ENCODE data around the gene SLC25A17.

The SLC25A17 gene

GRCh38 chr22:40817737-40818136 lies 1.4 kb downstream of the SLC25A17 start:
- no peaks in the 10 kb centered on the region for H3K27me3 ChIP-seq (ENCODE audit: insufficient read depth, low read length)
- H3K9ac ChIP-seq (ENCODE audit: low read depth, low read length), result no peak overlapping the region; the same call in 1 of the 2 replicates
- H3K4me1 ChIP-seq (ENCODE audit: insufficient read depth, low read length), result peaks cover 6% of the 10 kb centered on the region; the same call in 1 of the 2 replicates
- H3K27ac ChIP-seq (ENCODE audit: low read length), result no peak overlapping the region
- peaks cover 8% of the 10 kb centered on the region for H3K36me3 ChIP-seq (ENCODE audit: insufficient read depth, low read depth, low read length)
- H3K9me3 ChIP-seq (ENCODE audit: insufficient read depth, low read depth, low read length), result no peaks in the 10 kb centered on the region
- peak overlapping the region; percentile 85 for H3K4me3 ChIP-seq (ENCODE audit: low read length)

- Histone ChIP-seq H3K27ac (ENCODE audit: low read length) (no peak overlapping the region), H3K4me1 (ENCODE audit: insufficient read depth, low read length) (0 out of 2 replicates have a peak, but pooled peaks cover 3% of the 10 kb centered on the region), H3K9ac (ENCODE audit: low read depth, low read length) (no peak overlapping the region), H3K4me3 (ENCODE audit: low read length) (no peak overlapping the region), H3K36me3 (ENCODE audit: insufficient read depth, low read depth, low read length) (peaks cover 4% of the 10 kb centered on the region), H3K9me3 (ENCODE audit: insufficient read depth, low read depth, low read length) (no peaks in the 10 kb centered on the region), H3K27me3 (ENCODE audit: insufficient read depth, low read length) (no peaks in the 10 kb centered on the region)
These were observed 5.2 kb downstream of the SLC25A17 start for GRCh38 chr22:40813912-40814315.

- Histone ChIP-seq H3K9me3 (ENCODE audit: insufficient read depth, low read depth, low read length) (no peaks in the 10 kb centered on the region), H3K27me3 (ENCODE audit: insufficient read depth, low read length) (no peaks in the 10 kb centered on the region), H3K27ac (ENCODE audit: low read length) (no peak overlapping the region), H3K9ac (ENCODE audit: low read depth, low read length) (no peak overlapping the region), H3K4me3 (ENCODE audit: low read length) (no peak overlapping the region), H3K4me1 (ENCODE audit: insufficient read depth, low read length) (no peaks in the 10 kb centered on the region; the same call in 1 of the 2 replicates), H3K36me3 (ENCODE audit: insufficient read depth, low read depth, low read length) (peaks cover 3% of the 10 kb centered on the region; the same call in 1 of the 2 replicates)
These were observed 10.9 kb downstream of the SLC25A17 start for GRCh38 chr22:40808018-40808841.

DNA sequence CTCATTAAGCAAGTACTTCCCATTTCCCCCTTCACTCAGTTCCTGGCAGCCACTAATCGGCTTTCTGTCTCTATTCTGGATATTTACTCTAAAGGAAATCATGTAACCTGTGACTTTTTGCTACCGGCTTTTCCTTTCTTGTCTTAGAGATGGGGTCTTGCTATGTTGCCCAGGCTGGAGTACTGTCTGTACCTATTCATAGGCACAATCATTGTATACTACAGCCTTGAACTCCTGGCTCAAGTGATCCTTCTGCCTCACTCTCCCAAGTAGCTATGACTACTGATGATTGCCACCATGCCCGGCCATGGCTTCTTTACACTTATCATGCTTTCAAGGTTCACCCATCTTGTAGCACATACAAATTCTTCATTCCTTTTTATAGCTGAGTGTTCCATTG lies 12.4 kb downstream of the SLC25A17 start:
- Histone ChIP-seq H3K36me3 (ENCODE audit: insufficient read depth, low read depth, low read length) (peaks cover 3% of the 10 kb centered on the region; the same call in 1 of the 2 replicates), H3K27me3 (ENCODE audit: insufficient read depth, low read length) (no peaks in the 10 kb centered on the region)

DNA sequence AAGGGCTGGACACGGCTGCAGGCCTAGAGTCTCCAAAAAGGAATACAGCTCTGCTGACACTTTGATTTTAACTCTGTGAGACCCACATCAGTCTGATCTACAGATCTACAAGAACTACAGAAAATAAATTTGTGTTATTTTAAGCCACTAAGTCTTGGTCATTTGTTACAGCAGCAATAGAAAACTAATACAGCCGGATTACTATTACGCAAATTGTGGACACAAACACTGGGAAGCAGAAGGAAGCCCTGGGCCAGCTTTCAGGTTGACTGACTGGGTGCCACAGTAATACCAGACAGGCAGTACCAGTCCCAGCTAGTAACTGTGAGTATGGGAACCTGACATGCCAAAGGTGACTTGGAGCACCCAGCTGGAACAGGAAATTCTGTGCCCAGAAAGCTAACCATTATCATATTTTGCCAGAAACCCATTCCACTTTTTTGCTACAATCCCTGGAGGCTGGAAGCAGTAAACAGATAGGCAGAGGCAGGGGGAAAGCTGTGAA lies 13.4 kb downstream of the SLC25A17 start:
- no peak overlapping the region for H3K4me3 ChIP-seq (ENCODE audit: low read length)
- H3K4me1 ChIP-seq (ENCODE audit: insufficient read depth, low read length), result no peaks in the 10 kb centered on the region; the same call in 1 of the 2 replicates
- H3K9ac ChIP-seq (ENCODE audit: low read depth, low read length), result no peak overlapping the region
- no peaks in the 10 kb centered on the region for H3K9me3 ChIP-seq (ENCODE audit: insufficient read depth, low read depth, low read length)
- no peaks in the 10 kb centered on the region for H3K27me3 ChIP-seq (ENCODE audit: insufficient read depth, low read length)
- no peak overlapping the region for H3K27ac ChIP-seq (ENCODE audit: low read length)
- peaks cover 3% of the 10 kb centered on the region; the same call in 1 of the 2 replicates for H3K36me3 ChIP-seq (ENCODE audit: insufficient read depth, low read depth, low read length)

More for the DNA sequence above, 12.4 kb downstream of the SLC25A17 start:
- no peaks in the 10 kb centered on the region for H3K9me3 ChIP-seq (ENCODE audit: insufficient read depth, low read depth, low read length)
- no peaks in the 10 kb centered on the region; the same call in 1 of the 2 replicates for H3K4me1 ChIP-seq (ENCODE audit: insufficient read depth, low read length)
- no peak overlapping the region for H3K27ac ChIP-seq (ENCODE audit: low read length)
- H3K4me3 ChIP-seq (ENCODE audit: low read length), result no peak overlapping the region
- no peak overlapping the region for H3K9ac ChIP-seq (ENCODE audit: low read depth, low read length)

DNA sequence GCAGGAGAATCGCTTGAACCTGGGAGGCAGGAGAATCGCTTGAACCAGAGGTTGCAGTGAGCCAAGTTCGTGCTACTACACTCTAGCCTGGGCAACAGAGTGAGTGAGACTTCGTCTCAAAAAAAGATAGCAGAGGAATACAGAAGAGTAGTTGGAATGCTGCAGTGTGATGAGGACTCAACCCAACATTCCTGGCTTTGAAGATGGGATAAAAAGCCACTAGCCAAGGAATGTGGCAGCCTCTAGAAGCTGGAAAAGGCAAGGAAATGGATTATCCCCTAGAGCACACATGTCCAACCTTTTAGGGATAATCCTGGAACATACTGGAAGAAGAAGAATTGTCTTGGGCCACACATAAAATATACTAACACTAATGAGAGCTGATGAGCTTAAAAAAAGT lies 13.9 kb downstream of the SLC25A17 start:
- Histone ChIP-seq H3K36me3 (ENCODE audit: insufficient read depth, low read depth, low read length) (peaks cover 3% of the 10 kb centered on the region; the same call in 1 of the 2 replicates), H3K27ac (ENCODE audit: low read length) (no peak overlapping the region), H3K4me1 (ENCODE audit: insufficient read depth, low read length) (no peaks in the 10 kb centered on the region; the same call in 1 of the 2 replicates), H3K4me3 (ENCODE audit: low read length) (no peak overlapping the region), H3K9me3 (ENCODE audit: insufficient read depth, low read depth, low read length) (no peaks in the 10 kb centered on the region), H3K27me3 (ENCODE audit: insufficient read depth, low read length) (no peaks in the 10 kb centered on the region), H3K9ac (ENCODE audit: low read depth, low read length) (no peak overlapping the region)

DNA sequence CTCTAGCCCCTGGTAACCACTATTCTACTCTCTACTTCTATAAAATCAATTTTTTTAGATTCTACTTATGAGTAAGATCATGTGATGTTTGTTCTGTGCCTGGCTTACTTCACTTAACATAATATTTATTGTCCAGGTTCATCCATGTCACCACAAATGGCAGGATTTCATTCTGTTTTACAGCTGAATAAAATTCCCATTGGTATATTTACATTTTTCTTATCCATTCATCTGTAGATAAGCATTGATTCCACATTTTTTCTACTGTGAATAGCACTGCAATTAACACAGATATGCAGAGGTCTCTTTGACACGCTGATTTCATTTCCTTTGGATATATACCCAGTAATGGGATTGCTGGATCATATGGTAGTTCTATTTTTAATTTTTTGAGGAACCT lies 15.8 kb downstream of the SLC25A17 start:
- Histone ChIP-seq H3K9me3 (ENCODE audit: insufficient read depth, low read depth, low read length) (no peaks in the 10 kb centered on the region), H3K9ac (ENCODE audit: low read depth, low read length) (no peak overlapping the region), H3K4me3 (ENCODE audit: low read length) (no peak overlapping the region), H3K4me1 (ENCODE audit: insufficient read depth, low read length) (no peaks in the 10 kb centered on the region; the same call in 1 of the 2 replicates), H3K27ac (ENCODE audit: low read length) (no peak overlapping the region), H3K27me3 (ENCODE audit: insufficient read depth, low read length) (no peaks in the 10 kb centered on the region), H3K36me3 (ENCODE audit: insufficient read depth, low read depth, low read length) (peaks cover 3% of the 10 kb centered on the region; the same call in 1 of the 2 replicates)

DNA sequence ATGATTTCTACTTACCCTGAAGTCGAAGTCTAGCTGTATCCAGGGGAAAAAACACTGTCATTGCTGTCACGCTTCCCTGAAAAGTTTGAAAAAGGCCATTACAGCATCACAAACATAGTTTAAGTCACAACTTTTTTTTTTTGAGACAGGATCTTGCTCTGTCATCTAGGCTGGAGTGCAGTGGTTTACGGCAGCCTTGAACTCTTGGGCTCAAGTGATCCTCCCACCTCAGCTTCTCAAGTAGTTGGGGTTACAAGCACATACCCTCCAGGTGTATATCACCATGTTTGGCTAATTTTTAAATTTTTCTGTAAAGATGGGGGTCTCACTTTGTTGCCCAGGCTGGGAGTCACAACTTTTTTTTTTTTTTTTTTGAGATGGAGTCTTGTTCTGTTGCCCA lies 20.1 kb downstream of the SLC25A17 start:
- Histone ChIP-seq H3K36me3 (ENCODE audit: insufficient read depth, low read depth, low read length) (peaks cover 16% of the 10 kb centered on the region; the same call in 1 of the 2 replicates), H3K27me3 (ENCODE audit: insufficient read depth, low read length) (no peaks in the 10 kb centered on the region), H3K4me3 (ENCODE audit: low read length) (no peak overlapping the region), H3K4me1 (ENCODE audit: insufficient read depth, low read length) (no peaks in the 10 kb centered on the region), H3K9ac (ENCODE audit: low read depth, low read length) (no peak overlapping the region), H3K27ac (ENCODE audit: low read length) (no peak overlapping the region), H3K9me3 (ENCODE audit: insufficient read depth, low read depth, low read length) (no peaks in the 10 kb centered on the region)

GRCh38 chr22:40797427-40797826 lies 21.7 kb downstream of the SLC25A17 start:
- H3K9me3 ChIP-seq (ENCODE audit: insufficient read depth, low read depth, low read length), result no peaks in the 10 kb centered on the region
- H3K27me3 ChIP-seq (ENCODE audit: insufficient read depth, low read length), result no peaks in the 10 kb centered on the region
- no peak overlapping the region for H3K27ac ChIP-seq (ENCODE audit: low read length)
- no peaks in the 10 kb centered on the region for H3K4me1 ChIP-seq (ENCODE audit: insufficient read depth, low read length)
- no peak overlapping the region for H3K9ac ChIP-seq (ENCODE audit: low read depth, low read length)
- H3K4me3 ChIP-seq (ENCODE audit: low read length), result no peak overlapping the region
- peaks cover 20% of the 10 kb centered on the region; the same call in 1 of the 2 replicates for H3K36me3 ChIP-seq (ENCODE audit: insufficient read depth, low read depth, low read length)

DNA sequence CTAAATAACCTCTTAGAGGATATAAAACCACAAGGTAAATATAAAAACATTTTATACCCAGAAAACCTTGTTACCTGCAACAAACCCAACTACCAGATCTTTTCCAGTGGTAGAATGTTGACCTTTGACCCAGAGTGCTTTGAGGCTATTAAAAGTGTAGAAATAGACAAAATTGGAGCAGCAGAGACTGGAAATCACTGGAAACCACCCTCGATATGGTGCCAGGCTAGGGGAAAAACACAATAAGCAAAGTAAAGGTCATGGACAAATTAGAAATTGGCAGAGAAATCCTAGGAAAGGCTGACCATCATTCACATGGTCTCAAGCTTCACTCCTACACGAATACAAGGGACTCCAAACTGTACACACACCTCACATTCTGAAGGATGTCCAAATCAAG lies 26.7 kb downstream of the SLC25A17 start:
- peaks cover 50% of the 10 kb centered on the region for H3K36me3 ChIP-seq (ENCODE audit: insufficient read depth, low read depth, low read length)
- H3K9me3 ChIP-seq (ENCODE audit: insufficient read depth, low read depth, low read length), result no peaks in the 10 kb centered on the region
- H3K27ac ChIP-seq (ENCODE audit: low read length), result no peak overlapping the region
- no peaks in the 10 kb centered on the region for H3K27me3 ChIP-seq (ENCODE audit: insufficient read depth, low read length)
- H3K4me3 ChIP-seq (ENCODE audit: low read length), result no peak overlapping the region
- no peak overlapping the region for H3K9ac ChIP-seq (ENCODE audit: low read depth, low read length)
- H3K4me1 ChIP-seq (ENCODE audit: insufficient read depth, low read length), result peaks cover 4% of the 10 kb centered on the region; the same call in 1 of the 2 replicates

DNA sequence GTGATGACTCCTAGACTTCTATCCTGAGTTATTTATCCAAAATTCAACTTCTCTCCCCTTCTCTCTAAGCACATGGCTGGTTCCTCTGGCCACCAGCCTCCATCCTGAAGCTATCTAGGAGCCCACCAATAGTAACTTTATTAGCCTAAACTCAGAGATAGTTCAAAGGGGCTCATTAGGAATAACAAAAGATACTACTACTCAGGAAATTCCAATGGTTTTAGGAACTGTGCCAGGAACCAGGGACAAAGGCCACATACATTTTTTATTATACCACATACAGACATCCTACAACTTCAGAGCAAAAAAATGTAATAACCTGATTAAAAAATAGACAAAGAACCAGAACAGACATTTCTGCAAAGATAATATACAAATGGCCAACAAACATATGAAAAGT lies 27.9 kb downstream of the SLC25A17 start:
- Histone ChIP-seq H3K36me3 (ENCODE audit: insufficient read depth, low read depth, low read length) (peaks cover 56% of the 10 kb centered on the region), H3K27ac (ENCODE audit: low read length) (no peak overlapping the region)

DNA sequence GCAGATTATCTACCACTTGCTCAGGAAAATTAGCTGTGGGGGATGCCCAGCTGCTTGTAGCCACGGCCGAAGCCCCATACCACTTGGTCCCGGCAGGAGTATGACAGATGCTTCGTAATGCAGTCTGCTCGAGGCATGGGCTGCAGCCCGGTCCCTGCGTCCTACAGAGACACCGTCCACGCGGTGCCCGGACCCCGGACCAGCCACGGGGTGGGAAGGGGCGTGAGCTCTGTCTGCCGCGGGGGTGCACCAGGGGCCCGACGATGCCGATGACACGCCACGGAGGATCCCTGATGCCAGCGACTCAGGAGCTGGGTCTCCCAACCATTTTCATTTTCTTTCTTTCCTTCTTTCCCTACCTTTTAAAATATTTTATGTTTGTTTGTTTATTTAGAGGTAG lies 30.0 kb downstream of the SLC25A17 start:
- H3K9ac ChIP-seq (ENCODE audit: low read depth, low read length), result no peak overlapping the region
- no peak overlapping the region for H3K4me3 ChIP-seq (ENCODE audit: low read length)
- H3K36me3 ChIP-seq (ENCODE audit: insufficient read depth, low read depth, low read length), result peaks cover 56% of the 10 kb centered on the region
- H3K9me3 ChIP-seq (ENCODE audit: insufficient read depth, low read depth, low read length), result no peaks in the 10 kb centered on the region
- no peak overlapping the region for H3K27ac ChIP-seq (ENCODE audit: low read length)
- no peaks in the 10 kb centered on the region for H3K27me3 ChIP-seq (ENCODE audit: insufficient read depth, low read length)
- H3K4me1 ChIP-seq (ENCODE audit: insufficient read depth, low read length), result peaks cover 4% of the 10 kb centered on the region; the same call in 1 of the 2 replicates

More for the DNA sequence above, 27.9 kb downstream of the SLC25A17 start:
- no peaks in the 10 kb centered on the region for H3K27me3 ChIP-seq (ENCODE audit: insufficient read depth, low read length)
- H3K4me3 ChIP-seq (ENCODE audit: low read length), result no peak overlapping the region
- no peak overlapping the region for H3K9ac ChIP-seq (ENCODE audit: low read depth, low read length)
- H3K9me3 ChIP-seq (ENCODE audit: insufficient read depth, low read depth, low read length), result no peaks in the 10 kb centered on the region
- peaks cover 4% of the 10 kb centered on the region; the same call in 1 of the 2 replicates for H3K4me1 ChIP-seq (ENCODE audit: insufficient read depth, low read length)
